Stimulated activated naive CD8-positive, alpha-beta T cell treated with anti-CD3 and anti-CD28 coated beads, Interleukin-15, amount 100 ng/mL, for 72 hours (primary cell): Measurements from ENCODE around the gene KNDC1.

Experiments used
- ATAC-seq: fragments of 150-1000 bp; cut with Tn5 transposase; 2 replicates; pipeline ENCODE4 v1.10.0; 2021; ENCODE audit warnings: mild to moderate bottlenecking, moderate library complexity
- DNase-seq, 2 donors: peaks; one replicate each; pipeline ENCODE4 v3.0.0; 2021 to 2022
- H3K27ac Mint-ChIP-seq, 2 donors: one replicate each; pipeline ENCODE4 v1.8.0; 2022; ENCODE audit warnings: mild to moderate bottlenecking in 2 of 2, mixed read lengths in 2 of 2, moderate library complexity in 2 of 2
- H3K27me3 Mint-ChIP-seq: one replicate; pipeline ENCODE4 v1.8.0; 2022; ENCODE audit warnings: mixed read lengths
- H3K4me1 Mint-ChIP-seq: one replicate; pipeline ENCODE4 v1.8.0; 2022; ENCODE audit warnings: mild to moderate bottlenecking, mixed read lengths
- H3K4me3 Mint-ChIP-seq, 2 donors: one replicate each; pipeline ENCODE4 v1.8.0; 2022; ENCODE audit warnings: mild to moderate bottlenecking in 2 of 2, mixed read lengths in 2 of 2, moderate library complexity in 1 of 2
- H3K9me3 Mint-ChIP-seq, 2 donors: one replicate each; pipeline ENCODE4 v1.8.0; 2022; ENCODE audit warnings: mixed read lengths in 2 of 2

Gene KNDC1

DNA sequence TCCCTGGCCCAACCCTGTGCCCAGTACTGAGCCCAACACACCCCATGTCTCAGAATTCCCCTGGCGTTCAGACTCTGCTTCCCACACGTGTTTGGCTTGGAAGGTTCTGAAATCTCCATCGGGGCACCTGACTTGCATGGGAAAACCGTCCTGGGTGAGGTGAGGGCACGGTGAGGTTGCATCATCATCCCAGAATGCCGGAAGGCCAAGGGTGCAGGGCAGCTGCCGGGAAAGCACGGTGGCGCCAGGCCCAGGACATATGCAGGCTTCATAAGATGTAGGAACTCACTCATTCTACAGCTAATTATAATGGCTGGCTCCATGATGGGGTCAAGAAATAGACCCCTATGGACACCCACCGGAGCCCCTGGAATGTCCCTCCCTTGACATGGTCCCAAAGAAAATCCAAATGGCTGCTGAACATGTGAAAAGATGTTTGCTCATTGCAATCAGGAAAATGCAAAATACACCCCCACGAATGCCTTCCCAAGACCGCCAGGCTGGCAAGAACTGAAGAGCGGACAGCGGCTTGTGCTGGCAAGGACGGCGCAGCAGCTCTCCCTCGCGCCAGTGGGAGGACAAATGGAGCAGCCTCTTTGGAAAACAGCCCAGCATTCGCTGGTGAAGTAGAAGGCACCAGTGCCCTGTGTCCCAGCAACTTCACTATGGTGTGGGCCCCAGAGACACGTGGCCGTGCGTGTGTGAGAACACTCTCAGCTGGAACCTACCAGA is 2.3 kb downstream of the KNDC1 start:
- Mint-ChIP-seq H3K4me3 (no peak overlapping the region), H3K27ac (no peak overlapping the region), H3K27me3 (peaks cover 35% of the 10 kb centered on the region), H3K4me1 (no peaks in the 10 kb centered on the region), H3K9me3 (no peaks in the 10 kb centered on the region)
- DNase-seq (no peak), ATAC-seq (no peak)

DNA sequence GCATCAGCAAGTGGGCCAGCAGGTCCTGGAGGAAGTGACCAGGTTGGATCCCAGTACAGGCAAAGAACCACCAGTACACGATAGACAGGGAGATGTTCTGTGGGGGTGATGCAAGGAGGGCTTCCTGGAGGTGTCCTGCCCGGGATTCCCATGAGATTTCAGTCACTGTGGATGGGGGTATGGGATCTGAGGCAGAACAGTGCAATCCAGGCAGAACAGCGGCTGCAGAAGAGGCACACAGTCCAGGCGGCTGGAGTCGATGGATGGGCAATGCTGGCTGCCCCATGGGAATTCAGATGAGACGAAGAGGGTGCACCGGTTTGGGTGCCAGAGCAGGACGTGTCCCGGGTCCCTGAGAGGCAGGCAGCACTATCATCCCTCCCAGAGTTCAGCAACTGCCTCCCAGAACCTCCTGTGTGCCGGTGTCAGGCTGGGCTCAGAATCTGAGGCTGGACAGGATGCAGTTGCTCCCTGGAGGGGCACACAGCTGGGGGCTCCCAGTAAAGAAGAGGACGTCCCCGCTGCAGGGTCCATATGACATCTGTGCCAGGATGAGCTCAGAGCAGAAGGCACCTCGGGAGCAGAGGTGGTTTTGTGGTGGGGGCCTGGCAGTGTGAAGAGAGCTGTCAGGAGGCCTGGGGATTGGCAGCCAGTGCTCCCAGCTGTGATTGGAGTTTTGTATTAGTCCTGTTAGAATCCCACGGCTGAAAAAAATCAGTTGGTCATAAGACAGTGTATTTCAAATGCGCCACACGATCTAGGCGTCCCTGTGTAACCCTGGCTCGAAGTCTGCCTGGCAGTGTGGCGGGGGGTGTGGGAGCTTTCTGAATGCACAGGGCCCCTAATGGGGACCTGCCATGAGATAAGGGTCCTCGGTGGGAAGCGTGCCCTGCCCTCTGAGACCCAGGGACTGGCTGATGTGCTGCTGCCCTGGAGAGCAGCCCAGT is 3.2 kb downstream of the KNDC1 start:
- peaks cover 35% of the 10 kb centered on the region for H3K27me3 Mint-ChIP-seq
- DNase-seq (no peak), ATAC-seq (no peak)
- no peak overlapping the region for H3K27ac Mint-ChIP-seq
- H3K4me1 Mint-ChIP-seq = no peaks in the 10 kb centered on the region
- no peaks in the 10 kb centered on the region for H3K9me3 Mint-ChIP-seq
- no peak overlapping the region for H3K4me3 Mint-ChIP-seq

DNA sequence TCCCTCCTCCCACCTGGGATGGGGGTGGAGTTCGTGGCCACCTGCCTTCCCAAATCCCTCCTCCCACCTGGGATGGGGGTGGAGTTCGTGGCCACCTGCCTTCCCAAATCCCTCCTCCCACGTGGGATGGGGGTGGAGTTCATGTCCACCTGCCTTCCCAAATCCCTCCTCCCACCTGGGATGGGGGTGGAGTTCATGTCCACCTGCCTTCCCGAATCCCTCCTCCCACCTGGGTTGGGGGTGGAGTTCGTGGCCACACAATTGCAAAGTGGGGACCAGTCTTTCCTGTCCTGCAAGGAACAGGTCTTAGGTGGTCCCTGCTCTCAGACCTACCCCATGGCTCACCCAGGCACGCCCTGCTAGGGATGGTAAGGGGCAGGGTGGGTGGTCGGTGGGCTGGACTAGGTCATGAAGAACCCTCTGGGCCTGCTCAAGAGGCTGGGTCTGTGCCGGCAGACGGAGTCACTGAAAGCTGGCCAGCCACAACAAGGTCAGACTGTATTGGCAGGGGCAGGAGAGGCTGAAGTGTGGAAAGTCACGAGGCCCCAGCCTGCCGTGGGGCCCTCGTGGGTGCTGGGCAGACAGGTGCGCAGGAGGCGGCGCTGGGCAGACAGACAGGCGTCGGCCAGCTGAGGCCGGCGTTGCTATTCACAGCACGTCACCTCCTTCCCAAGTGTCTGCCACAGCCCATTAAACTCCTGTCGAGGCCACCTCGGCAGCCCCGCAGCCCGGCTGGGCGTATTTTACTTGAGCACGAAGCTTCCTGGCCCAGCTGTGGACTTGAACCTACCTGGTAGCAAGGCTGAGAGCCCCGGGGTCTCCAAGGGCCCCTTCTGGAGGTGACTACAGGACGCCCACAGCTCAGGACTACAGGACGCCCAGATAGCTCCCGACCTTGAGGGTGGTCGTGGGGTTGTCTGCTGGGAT is 4.1 kb downstream of the KNDC1 start:
- DNase-seq = no peak
- H3K9me3 Mint-ChIP-seq = no peaks in the 10 kb centered on the region
- H3K27ac Mint-ChIP-seq = no peak overlapping the region
- no peak for ATAC-seq
- peaks cover 35% of the 10 kb centered on the region for H3K27me3 Mint-ChIP-seq
- H3K4me3 Mint-ChIP-seq = no peak overlapping the region
- H3K4me1 Mint-ChIP-seq = no peaks in the 10 kb centered on the region

DNA sequence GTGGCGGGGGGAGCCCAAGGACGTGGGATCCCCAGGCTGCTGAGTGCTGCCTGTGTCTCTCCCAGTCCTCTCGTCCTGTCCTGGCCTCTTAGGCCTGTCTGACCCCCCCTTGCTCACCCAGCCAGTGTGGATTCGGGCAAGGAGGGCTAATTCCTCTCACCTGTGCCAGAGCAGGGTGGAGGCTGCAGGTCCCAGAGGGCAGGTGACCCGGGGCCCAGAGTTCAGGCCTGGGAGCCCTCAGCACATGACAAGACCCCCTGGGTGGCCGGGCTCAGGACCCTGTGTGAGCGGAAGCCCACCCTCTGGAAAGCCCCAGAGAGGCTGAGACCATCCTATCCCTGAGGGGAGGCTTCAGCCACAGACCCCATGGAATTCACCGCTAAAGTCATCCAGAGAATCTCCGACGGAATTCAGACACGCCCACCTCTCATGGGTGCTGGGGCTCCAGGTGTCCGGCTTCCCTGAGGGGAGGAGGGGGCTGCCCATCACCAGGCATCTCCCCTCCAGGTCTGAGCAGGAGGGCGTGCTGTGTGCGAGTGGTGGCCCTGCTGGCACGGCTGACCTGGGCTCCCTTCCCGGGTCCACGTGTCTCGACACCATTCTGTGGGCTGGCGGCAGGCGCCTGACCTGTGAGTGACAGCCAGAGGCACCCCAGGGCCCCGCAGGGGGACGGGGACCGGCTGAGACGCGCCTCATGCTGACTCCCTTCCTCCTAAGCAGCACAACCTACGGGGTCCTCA is 5.0 kb downstream of the KNDC1 start:
- Mint-ChIP-seq H3K27me3 (peaks cover 39% of the 10 kb centered on the region), H3K4me3 (no peak overlapping the region), H3K27ac (no peak overlapping the region), H3K4me1 (no peaks in the 10 kb centered on the region), H3K9me3 (no peaks in the 10 kb centered on the region)
- ATAC-seq = no peak
- no peak for DNase-seq

DNA sequence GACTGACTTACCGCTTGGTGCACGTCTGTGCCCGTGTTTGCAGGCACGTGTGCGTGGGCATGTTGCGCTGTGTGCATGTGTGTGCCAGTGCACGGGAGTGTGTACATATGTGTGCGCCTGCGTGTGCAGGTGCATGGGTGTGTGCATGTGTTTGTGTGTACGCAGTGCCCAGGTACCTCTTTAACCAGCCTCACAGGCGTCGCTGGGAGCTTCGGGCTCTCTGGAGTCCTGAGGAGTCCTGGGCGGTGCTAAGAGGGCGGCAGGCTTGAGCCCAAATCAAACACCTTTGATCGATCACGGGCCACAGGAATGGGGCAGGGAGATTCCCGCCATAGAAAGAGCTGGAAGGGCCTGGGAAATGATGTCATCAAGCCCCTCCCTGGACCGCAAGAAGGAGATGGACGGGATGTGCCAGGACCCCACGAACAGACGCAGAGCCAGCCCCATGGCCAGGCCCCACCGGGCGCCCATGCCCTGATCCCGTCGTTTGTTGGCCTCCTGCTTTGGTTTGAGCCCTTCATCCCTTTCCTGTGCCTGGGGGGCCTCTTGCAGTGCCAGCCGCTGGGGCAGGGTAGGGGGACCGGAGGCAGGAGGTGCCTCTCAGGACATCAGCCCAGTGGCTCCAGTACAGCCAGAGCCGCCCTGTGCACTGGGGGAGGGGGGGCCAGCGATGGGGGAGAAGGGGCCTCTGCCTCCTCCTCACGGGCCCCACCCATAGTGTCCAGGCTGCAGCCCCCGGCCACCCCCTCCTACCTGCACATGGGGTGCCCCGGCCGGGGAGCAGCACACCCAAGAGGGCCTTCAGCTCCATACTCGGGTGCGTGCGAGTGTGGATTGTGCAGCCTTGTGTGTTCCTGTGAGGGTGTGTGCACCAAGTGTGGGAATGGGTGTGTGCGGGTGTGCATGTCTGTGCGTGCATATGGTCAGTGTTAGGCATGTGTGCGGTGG is 5.8 kb downstream of the KNDC1 start:
- H3K27me3 Mint-ChIP-seq = peaks cover 39% of the 10 kb centered on the region
- no peak overlapping the region for H3K27ac Mint-ChIP-seq
- DNase-seq = no peak
- H3K4me1 Mint-ChIP-seq = no peaks in the 10 kb centered on the region
- H3K9me3 Mint-ChIP-seq = no peaks in the 10 kb centered on the region
- peak; percentile 14 for ATAC-seq
- H3K4me3 Mint-ChIP-seq = no peak overlapping the region

DNA sequence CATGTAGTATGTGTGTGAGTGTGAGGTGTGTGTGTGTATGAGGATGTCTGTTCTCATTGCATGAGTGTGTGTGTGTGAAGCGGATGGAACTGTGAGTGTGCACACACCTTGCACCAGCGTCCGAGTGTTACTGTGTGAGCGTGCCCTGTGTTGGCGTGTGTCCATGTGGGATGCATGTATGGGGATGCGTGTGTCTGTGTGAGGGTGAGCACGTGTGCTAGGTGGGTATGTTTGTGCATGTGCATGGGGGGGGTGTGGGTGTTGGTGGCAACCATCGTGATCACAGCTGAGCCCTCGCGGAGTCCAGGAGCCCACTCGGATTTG is 6.4 kb downstream of the KNDC1 start:
- DNase-seq (no peak), ATAC-seq (no peak)
- no peaks in the 10 kb centered on the region for H3K4me1 Mint-ChIP-seq
- peaks cover 32% of the 10 kb centered on the region for H3K27me3 Mint-ChIP-seq
- no peak overlapping the region for H3K4me3 Mint-ChIP-seq
- H3K27ac Mint-ChIP-seq = no peak overlapping the region
- no peaks in the 10 kb centered on the region for H3K9me3 Mint-ChIP-seq

DNA sequence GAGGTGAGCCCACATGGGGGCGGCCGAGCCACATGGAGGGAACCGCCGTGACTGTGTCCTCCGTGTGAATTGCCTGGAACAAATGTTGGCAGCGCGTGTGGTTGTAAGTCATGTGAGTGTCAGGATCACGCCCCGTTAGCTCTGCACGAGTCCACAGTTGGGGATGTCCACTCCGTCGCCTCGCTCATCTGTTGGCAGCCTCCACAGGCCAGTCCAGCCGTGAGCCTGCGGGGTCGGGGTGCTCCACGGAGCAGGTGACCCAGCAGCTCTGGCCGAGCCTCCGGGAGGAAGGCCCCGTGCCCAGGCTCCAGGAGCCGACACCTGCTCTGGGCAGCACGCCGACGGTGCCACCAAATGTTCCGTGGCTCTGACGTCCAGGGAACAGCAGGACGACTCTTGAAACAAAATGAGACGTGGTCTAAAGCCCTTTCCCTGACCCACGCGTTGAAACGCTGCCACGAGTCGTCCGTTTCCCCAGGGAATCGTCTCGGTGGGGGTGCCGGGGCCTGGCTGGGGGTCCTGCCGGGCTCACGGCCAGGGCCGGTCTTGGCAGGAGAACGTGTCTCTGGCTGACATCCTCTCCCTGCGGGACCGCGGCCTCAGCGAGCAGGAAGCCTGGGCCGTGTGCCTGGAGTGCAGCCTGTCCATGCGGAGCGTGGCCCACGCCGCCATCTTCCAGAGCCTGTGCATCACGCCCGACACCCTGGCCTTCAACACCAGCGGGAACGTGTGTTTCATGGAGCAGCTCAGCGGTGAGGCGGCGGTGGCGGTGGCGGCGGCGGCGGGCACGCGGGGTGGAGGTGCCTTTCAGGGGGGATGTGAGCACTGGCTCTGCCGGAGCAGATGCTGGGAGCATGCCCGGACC is 7.0 kb downstream of the KNDC1 start:
- Mint-ChIP-seq H3K4me3 (no peak overlapping the region), H3K9me3 (no peaks in the 10 kb centered on the region), H3K27ac (no peak overlapping the region), H3K4me1 (no peaks in the 10 kb centered on the region), H3K27me3 (peaks cover 32% of the 10 kb centered on the region)
- ATAC-seq = no peak
- DNase-seq = no peak

DNA sequence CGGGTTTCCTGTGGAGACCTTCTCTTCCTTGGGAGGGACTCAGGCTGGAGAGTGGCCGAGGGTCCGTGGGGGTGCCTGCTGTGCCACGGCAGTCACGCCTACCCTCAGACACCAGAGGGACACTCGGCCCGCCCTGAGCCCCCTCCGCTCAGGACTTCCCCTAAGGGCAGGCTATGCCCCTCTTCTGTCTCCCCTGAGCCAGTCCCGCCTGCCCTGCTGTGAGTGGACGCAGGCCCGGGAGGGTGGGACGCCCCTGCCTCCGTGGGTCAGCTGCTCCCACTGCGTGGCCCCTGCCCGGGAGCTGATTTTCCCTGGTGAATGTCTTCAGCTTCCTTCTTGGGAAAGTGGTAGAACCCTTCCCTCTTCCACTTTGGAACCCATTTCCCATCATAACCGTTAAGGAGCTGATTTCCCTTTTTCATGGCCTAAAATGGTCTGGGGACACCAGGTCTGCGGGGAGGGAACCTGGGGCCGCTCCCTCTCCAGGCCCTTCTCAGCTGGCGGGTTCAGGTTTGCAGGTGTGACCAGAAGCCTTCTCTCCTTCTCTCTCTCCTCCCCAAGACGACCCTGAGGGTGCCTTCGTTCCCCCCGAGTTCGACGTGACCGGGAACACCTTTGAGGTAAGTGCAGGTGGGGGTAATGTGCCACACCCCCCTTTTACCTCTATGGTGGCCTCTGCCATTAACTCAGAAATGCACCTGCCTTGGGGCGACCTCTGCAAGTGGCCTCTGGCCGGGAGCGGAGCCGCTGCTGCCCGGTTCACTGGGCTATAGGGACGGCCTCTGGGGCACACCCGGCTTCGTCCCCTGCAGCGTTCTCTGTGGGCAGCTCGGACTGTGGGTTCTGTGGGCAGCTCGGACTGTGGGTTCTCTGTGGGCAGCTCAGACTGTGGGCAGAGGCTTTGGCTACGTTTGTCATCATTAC is 7.9 kb downstream of the KNDC1 start:
- Mint-ChIP-seq H3K9me3 (no peaks in the 10 kb centered on the region), H3K4me3 (no peak overlapping the region), H3K27me3 (peaks cover 27% of the 10 kb centered on the region), H3K27ac (no peak overlapping the region), H3K4me1 (no peaks in the 10 kb centered on the region)
- no peak for DNase-seq
- ATAC-seq = no peak

DNA sequence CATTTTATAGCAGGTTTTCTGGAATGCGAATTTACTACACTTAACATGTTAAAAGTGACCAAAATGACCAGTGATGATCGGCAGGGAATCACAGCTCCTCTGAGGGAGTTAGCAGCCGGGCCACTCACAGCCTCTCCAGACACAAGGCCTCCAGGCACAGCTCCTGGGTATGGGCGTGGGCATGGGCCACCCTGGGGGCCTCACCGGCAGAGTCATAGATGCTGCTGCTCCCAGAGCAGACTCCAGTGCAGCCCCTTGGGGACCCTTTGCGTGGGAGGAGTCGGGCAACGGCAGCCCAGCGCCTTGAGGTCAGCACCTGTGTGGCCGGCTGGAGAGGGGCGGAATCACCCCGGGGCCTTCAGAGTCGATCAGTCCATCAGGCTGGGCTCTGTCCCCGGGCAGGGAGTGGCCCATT is 8.6 kb downstream of the KNDC1 start:
- ATAC-seq (no peak), DNase-seq (no peak)
- H3K4me3 Mint-ChIP-seq = no peak overlapping the region
- H3K27me3 Mint-ChIP-seq = peaks cover 24% of the 10 kb centered on the region
- H3K4me1 Mint-ChIP-seq = no peaks in the 10 kb centered on the region
- H3K27ac Mint-ChIP-seq = no peak overlapping the region
- H3K9me3 Mint-ChIP-seq = no peaks in the 10 kb centered on the region

DNA sequence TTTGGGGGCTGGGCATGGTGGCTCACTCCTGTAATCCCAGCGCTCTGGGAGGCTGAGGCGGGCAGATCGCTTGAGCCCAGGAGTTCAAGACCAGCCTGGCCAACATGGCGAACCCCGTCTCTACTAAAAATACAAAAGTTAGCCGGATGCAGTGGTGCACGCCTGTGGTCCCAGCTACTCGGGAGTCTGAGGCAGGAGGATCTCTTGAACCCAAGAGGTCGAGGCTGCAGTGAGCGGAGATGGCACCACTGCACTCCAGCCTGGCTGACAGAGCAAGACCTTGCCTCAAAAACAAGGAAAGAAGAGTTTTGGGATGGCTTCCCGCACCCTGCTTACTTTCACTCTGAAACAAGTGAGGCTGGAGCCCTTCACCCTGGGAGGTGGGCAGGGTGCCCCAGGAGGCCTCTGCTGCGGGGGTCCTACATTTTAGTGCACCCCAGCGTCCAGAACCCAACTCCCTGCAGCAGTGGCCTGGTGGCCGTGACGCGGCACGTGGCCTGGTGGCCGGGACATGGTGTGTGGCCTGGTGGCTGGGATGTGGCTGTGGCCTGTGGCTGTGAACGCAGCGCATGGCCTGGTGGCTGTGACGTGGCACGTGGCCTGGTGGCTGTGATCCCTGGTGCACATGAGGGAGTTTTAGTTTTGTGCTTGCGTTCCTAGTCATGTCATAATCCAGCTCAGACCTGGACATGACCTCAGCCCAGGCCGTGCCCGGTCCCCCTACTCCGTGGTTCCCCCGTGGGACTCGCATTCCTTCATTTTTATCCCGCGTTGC is 9.3 kb downstream of the KNDC1 start:
- no peak for ATAC-seq
- H3K9me3 Mint-ChIP-seq = peaks cover 1 to 6% of the 10 kb centered on the region in 2 donors
- no peaks in the 10 kb centered on the region for H3K4me1 Mint-ChIP-seq
- no peak for DNase-seq
- H3K27ac Mint-ChIP-seq = no peak overlapping the region
- no peak overlapping the region for H3K4me3 Mint-ChIP-seq
- H3K27me3 Mint-ChIP-seq = peaks cover 27% of the 10 kb centered on the region

DNA sequence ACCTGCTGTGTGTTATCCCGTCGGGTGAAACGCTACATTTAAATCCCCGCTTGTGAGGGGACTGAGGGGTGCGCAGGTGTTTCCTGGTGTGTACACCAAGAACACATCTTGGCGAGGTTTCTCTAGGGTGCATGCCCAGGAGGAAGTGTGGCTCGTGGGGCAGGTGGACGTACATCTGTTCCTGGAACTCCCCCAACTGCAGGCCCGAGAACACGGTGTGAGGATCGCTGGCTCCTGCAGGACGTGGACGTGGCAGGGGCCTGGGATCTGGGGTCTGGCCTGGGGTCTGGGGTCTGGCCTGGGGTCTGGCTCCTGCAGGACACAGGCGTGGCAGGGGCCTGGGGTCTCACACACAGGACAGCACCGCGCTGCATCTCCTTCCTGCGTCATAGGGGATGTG is 10.1 kb downstream of the KNDC1 start:
- no peak overlapping the region for H3K27ac Mint-ChIP-seq
- no peak for DNase-seq
- ATAC-seq = no peak
- H3K9me3 Mint-ChIP-seq = peaks cover 6 to 14% of the 10 kb centered on the region in 2 donors
- no peak overlapping the region for H3K4me3 Mint-ChIP-seq
- no peaks in the 10 kb centered on the region for H3K4me1 Mint-ChIP-seq
- H3K27me3 Mint-ChIP-seq = peaks cover 32% of the 10 kb centered on the region
